Gastrocnemius medialis (tissue), 4 donors: Measurements from ENCODE around the gene ETF1. TPM values are rescaled to one million over a fixed set of nuclear protein-coding genes. Genes with fewer than 3 reads are reported as not detected.

ENCODE experiments used
- ATAC-seq, 2 donors: fragments of 150-250 bp; one replicate each; pipeline ENCODE4 v1.9.1; 2016
- DNase-seq, 2 donors: peaks; one replicate each; pipeline ENCODE4 v3.0.0-alpha.2; 2019
- H3K27ac ChIP-seq, 4 donors: fragments of 200-600 bp; sonication (generic); 1 replicate in 1 of 4; 2 replicates in 3 of 4; pipeline ENCODE4 v1.5.1; 2016 to 2018; ENCODE audit warnings: mild to moderate bottlenecking in 2 of 4, moderate library complexity in 1 of 4
- H3K27me3 ChIP-seq, 3 donors: fragments of 200-600 bp; sonication (generic) in 2 of 3; 1 replicate in 1 of 3; 2 replicates in 2 of 3; pipeline versions ENCODE4 v1.5.1 to v1.6.0; 2016 to 2019; ENCODE audit warnings: mild to moderate bottlenecking in 1 of 3, moderate library complexity in 1 of 3
- H3K36me3 ChIP-seq, 2 donors: fragments of 200-600 bp; sonication (generic) in 1 of 2; one replicate each; pipeline ENCODE4 v1.5.1; 2017 to 2018
- H3K4me1 ChIP-seq, 2 donors: fragments of 200-600 bp; sonication (generic) in 1 of 2; one replicate each; pipeline ENCODE4 v1.5.1; 2016 to 2017; ENCODE audit warnings: mild to moderate bottlenecking in 2 of 2
- H3K4me3 ChIP-seq, 4 donors: fragments of 200-600 bp; sonication (generic) in 3 of 4; 1 replicate in 1 of 4; 2 replicates in 3 of 4; pipeline ENCODE4 v1.5.1; 2016 to 2019; ENCODE audit warnings: mild to moderate bottlenecking in 2 of 4
- H3K9me3 ChIP-seq, 3 donors: fragments of 200-600 bp; sonication (generic) in 2 of 3; 1 replicate in 1 of 3; 2 replicates in 2 of 3; pipeline ENCODE4 v1.5.1; 2016 to 2019
- POLR2A ChIP-seq, 2 donors: fragments of 450-650 bp; IDR thresholded peaks; one replicate each; pipeline ENCODE4 v1.6.1; 2017; ENCODE audit warnings: antibody characterized with exemption in 2 of 2, mild to moderate bottlenecking in 2 of 2, moderate library complexity in 2 of 2
- in situ Hi-C, 4 donors: fragments of 200-750 bp; cut with MboI; loops; one replicate each; pipeline versions ENCODE4 v1.15.0 to v1.8.0; 2017; ENCODE audit warnings: low sequenced_read_pairs in 4 of 4
- intact Hi-C: fragments of 100-400 bp; cut with DNase I; formaldehyde crosslinking; loops from one replicate; pipeline ENCODE4 v1.15.1; 2023; ENCODE audit warnings: low total_unique reads
- total RNA-seq, 4 donors: library from RNA; depleted of rRNA; stranded (reverse); fragments of >200 nt; gene quantifications; one replicate each; pipeline versions ENCODE4 v1.1.0 to v1.2.3, GENCODE V29; 2016
- TF ChIP-seq, protein P1 (sequence below), 5 experiments: fragments of 450-650 bp in 3 of 5; fragments of 200-600 bp in 2 of 5; sonication (generic) in 2 of 5; IDR thresholded peaks in 4 of 5; conservative IDR thresholded peaks in 1 of 5; 1 replicate in 4 of 5; 2 replicates in 1 of 5; pipeline ENCODE4 v1.5.1; 2016 to 2019; ENCODE audit warnings: antibody characterized with exemption in 5 of 5, mild to moderate bottlenecking in 3 of 5, moderate library complexity in 3 of 5

Gene ETF1
- total RNA-seq, 4 donors from 2014 or later: 99.9 to 139 (median 117) TPM

- no peak for TF ChIP-seq POLR2A (IDR thresholded peaks at IDR 0.05)
- TF ChIP-seq, protein P1, sequence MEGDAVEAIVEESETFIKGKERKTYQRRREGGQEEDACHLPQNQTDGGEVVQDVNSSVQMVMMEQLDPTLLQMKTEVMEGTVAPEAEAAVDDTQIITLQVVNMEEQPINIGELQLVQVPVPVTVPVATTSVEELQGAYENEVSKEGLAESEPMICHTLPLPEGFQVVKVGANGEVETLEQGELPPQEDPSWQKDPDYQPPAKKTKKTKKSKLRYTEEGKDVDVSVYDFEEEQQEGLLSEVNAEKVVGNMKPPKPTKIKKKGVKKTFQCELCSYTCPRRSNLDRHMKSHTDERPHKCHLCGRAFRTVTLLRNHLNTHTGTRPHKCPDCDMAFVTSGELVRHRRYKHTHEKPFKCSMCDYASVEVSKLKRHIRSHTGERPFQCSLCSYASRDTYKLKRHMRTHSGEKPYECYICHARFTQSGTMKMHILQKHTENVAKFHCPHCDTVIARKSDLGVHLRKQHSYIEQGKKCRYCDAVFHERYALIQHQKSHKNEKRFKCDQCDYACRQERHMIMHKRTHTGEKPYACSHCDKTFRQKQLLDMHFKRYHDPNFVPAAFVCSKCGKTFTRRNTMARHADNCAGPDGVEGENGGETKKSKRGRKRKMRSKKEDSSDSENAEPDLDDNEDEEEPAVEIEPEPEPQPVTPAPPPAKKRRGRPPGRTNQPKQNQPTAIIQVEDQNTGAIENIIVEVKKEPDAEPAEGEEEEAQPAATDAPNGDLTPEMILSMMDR (IDR thresholded peaks at IDR 0.05 in 4 of 5, conservative IDR thresholded peaks at IDR 0.05 in 1 of 5): no peak
- Histone ChIP-seq H3K27me3 (no peaks in the 10 kb centered on the region), H3K4me1 (peaks cover 8% of the 10 kb centered on the region in 2 donors), H3K36me3 (no peaks in the 10 kb centered on the region), H3K27ac (no peak overlapping the region), H3K9me3 (no peaks in the 10 kb centered on the region), H3K4me3 (no peak overlapping the region)
- DNase-seq (no peak), ATAC-seq (no peak)
- intact Hi-C loops (no loop called here), in situ Hi-C loops (no loop called here)
These were observed 84.2 kb downstream of the ETF1 start for GRCh38 chr5:138458856-138459255.

DNA sequence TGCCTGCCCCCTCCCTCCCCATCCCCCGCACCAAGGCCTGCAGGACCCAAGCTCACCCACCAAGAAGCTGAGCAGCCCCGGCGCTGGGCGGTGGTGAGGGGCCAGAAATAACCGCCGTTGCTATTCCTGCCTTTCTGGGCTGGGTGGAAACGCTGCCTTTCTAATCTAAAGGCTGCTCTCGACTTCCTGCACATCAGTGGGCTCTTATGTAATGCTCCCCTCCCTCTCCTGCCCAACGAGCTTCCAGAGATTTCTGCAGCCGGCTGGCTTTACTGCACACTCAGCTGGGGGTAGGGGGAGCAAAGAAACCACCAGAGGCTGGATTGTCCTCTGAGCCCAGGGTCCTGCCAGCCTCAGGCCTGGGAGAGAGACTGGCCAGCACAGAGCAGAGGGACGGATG lies 84.7 kb downstream of the ETF1 start:
- Histone ChIP-seq H3K4me3 (no peak overlapping the region), H3K27ac (no peak overlapping the region), H3K9me3 (no peaks in the 10 kb centered on the region), H3K4me1 (peaks cover 3 to 4% of the 10 kb centered on the region in 2 donors), H3K36me3 (no peaks in the 10 kb centered on the region), H3K27me3 (no peaks in the 10 kb centered on the region)
- TF ChIP-seq, protein P1 (IDR thresholded peaks at IDR 0.05 in 4 of 5, conservative IDR thresholded peaks at IDR 0.05 in 1 of 5): no peak
- no peak for TF ChIP-seq POLR2A (IDR thresholded peaks at IDR 0.05)
- no peak for ATAC-seq
- DNase-seq: no peak
- in situ Hi-C loops: no loop called here
- intact Hi-C loops: no loop called here

- Histone ChIP-seq H3K4me1 (no peaks in the 10 kb centered on the region), H3K4me3 (no peak overlapping the region), H3K9me3 (no peaks in the 10 kb centered on the region), H3K27me3 (no peaks in the 10 kb centered on the region), H3K36me3 (no peaks in the 10 kb centered on the region), H3K27ac (no peak overlapping the region)
- in situ Hi-C loops: no loop called here
- no peak for ATAC-seq
- TF ChIP-seq, protein P1 (IDR thresholded peaks at IDR 0.05 in 4 of 5, conservative IDR thresholded peaks at IDR 0.05 in 1 of 5): no peak
- TF ChIP-seq POLR2A (IDR thresholded peaks at IDR 0.05): no peak
- intact Hi-C loops: no loop called here
- DNase-seq: no peak
These were observed 85.3 kb downstream of the ETF1 start for GRCh38 chr5:138457531-138458275.

Other genes with a start within 250 kb of the ETF1 start
- not detected for gene CDC25C, start 211.4 kb downstream of the ETF1 start, total RNA-seq
- 10 to 100 TPM; 35.7 to 74.7 (median 41.0) TPM for gene FAM53C, start 205.0 kb downstream of the ETF1 start, total RNA-seq
- gene KDM3B, start 190.6 kb downstream of the ETF1 start, total RNA-seq: 100 to 1,000 TPM in 1 of 4 donors, 10 to 100 TPM in 3; 49.4 to 100 (median 74.2) TPM
- 1 to 10 TPM; 1.2 to 7.4 (median 3.4) TPM for gene REEP2, start 104.2 kb downstream of the ETF1 start, total RNA-seq
- gene EGR1, start 77.8 kb downstream of the ETF1 start, total RNA-seq: 10 to 100 TPM in 1 of 4 donors, 1 to 10 TPM in 3; 1.1 to 16.4 (median 7.2) TPM
- gene HSPA9, start 32.2 kb upstream of the ETF1 start, total RNA-seq: 100 to 1,000 TPM; 449 to 840 (median 569) TPM
- gene CTNNA1, start 210.2 kb upstream of the ETF1 start, total RNA-seq: 100 to 1,000 TPM in 3 of 4 donors, 10 to 100 TPM in 1; 92.6 to 164 (median 114) TPM